H7 (cell line): ENCODE data around the gene DNAJA3. TPM values are rescaled to one million over a fixed set of nuclear protein-coding genes. Genes with fewer than 3 reads are reported as not detected.
"Not testable (repeated sequence)": the region's sequence is repeated elsewhere in the genome, so short reads cannot be mapped to it uniquely, and the experiment has no call there.

Experiments used
- DNase-seq: peaks from one replicate; pipeline ENCODE4 v3.0.0; 2012
- H3K27me3 ChIP-seq: 2 replicates; pipeline ENCODE4 v1.6.0; 2011; ENCODE audit warnings: mild to moderate bottlenecking, low read length; ENCODE audit not compliant: control insufficient read depth, insufficient read depth
- H3K36me3 ChIP-seq: replicated peaks from 2 replicates; pipeline ENCODE4 v1.5.1; 2011; ENCODE audit warnings: low read length; ENCODE audit not compliant: control insufficient read depth, insufficient read depth
- H3K4me3 ChIP-seq: 2 replicates; pipeline ENCODE4 v1.5.1; 2011; ENCODE audit warnings: low read depth, mild to moderate bottlenecking, control low read depth, low read length, moderate library complexity; ENCODE audit not compliant: insufficient read depth
- total RNA-seq: library from RNA; depleted of rRNA; stranded (reverse); fragments of >200 nt; shearing (Covaris generic); gene quantifications from 2 replicates; pipeline ENCODE4 v1.2.3, GENCODE V29; 2014

The DNAJA3 gene
- total RNA-seq, 1 experiment from 2014 or later, result 85.5 TPM

GRCh38 chr16:4393240-4393600, 32.4 kb upstream of the DNAJA3 start:
- no peak for DNase-seq
- Histone ChIP-seq H3K4me3 (no peak overlapping the region), H3K36me3 (peaks cover 1% of the 10 kb centered on the region; the same call in 1 of the 2 replicates), H3K27me3 (no peaks in the 10 kb centered on the region)

GRCh38 chr16:4393850-4394249, 31.8 kb upstream of the DNAJA3 start:
- not testable (repeated sequence) for H3K27me3 ChIP-seq, H3K36me3 ChIP-seq, DNase-seq, H3K4me3 ChIP-seq

- no peaks in the 10 kb centered on the region for H3K27me3 ChIP-seq
- DNase-seq, result no peak
- no peak overlapping the region for H3K4me3 ChIP-seq
- peaks cover 1% of the 10 kb centered on the region; the same call in 1 of the 2 replicates for H3K36me3 ChIP-seq
Measured at GRCh38 chr16:4395055-4395726, 30.5 kb upstream of the DNAJA3 start.

- H3K27me3 ChIP-seq, result no peaks in the 10 kb centered on the region
- peaks cover 1% of the 10 kb centered on the region for H3K36me3 ChIP-seq
- no peak for DNase-seq
- no peak overlapping the region for H3K4me3 ChIP-seq
Measured at GRCh38 chr16:4399001-4399730, 26.5 kb upstream of the DNAJA3 start.

- Histone ChIP-seq H3K27me3 (no peaks in the 10 kb centered on the region), H3K4me3 (no peak overlapping the region), H3K36me3 (no peaks in the 10 kb centered on the region; the same call in none of the 2 replicates)
- no peak for DNase-seq
Measured at GRCh38 chr16:4401094-4401501, 24.6 kb upstream of the DNAJA3 start.

GRCh38 chr16:4401510-4401909, 24.2 kb upstream of the DNAJA3 start:
- Histone ChIP-seq H3K4me3 (no peak overlapping the region), H3K27me3 (no peaks in the 10 kb centered on the region), H3K36me3 (no peaks in the 10 kb centered on the region; the same call in none of the 2 replicates)
- DNase-seq, result no peak

GRCh38 chr16:4402439-4403132, 23.1 kb upstream of the DNAJA3 start:
- peaks cover 2% of the 10 kb centered on the region for H3K36me3 ChIP-seq
- peak; percentile 99 for DNase-seq
- H3K4me3 ChIP-seq, result peak overlapping the region; percentile 20; the same call in 1 of the 2 replicates
- no peaks in the 10 kb centered on the region for H3K27me3 ChIP-seq

- DNase-seq, result peak; percentile 31
- Histone ChIP-seq H3K27me3 (no peaks in the 10 kb centered on the region), H3K4me3 (no peak overlapping the region)
Measured at GRCh38 chr16:4403133-4403949, 22.3 kb upstream of the DNAJA3 start.

GRCh38 chr16:4404247-4404966, 21.3 kb upstream of the DNAJA3 start:
- H3K36me3 ChIP-seq, result peaks cover 2% of the 10 kb centered on the region

More at GRCh38 chr16:4403133-4403949, 22.3 kb upstream of the DNAJA3 start:
- H3K36me3 ChIP-seq, result peaks cover 2% of the 10 kb centered on the region

GRCh38 chr16:4404967-4405696, 20.5 kb upstream of the DNAJA3 start:
- H3K36me3 ChIP-seq, result peaks cover 2% of the 10 kb centered on the region
- no peaks in the 10 kb centered on the region for H3K27me3 ChIP-seq
- DNase-seq, result peak; percentile 75
- no peak overlapping the region for H3K4me3 ChIP-seq

More at GRCh38 chr16:4404247-4404966, 21.3 kb upstream of the DNAJA3 start:
- Histone ChIP-seq H3K4me3 (no peak overlapping the region), H3K27me3 (no peaks in the 10 kb centered on the region)
- DNase-seq, result peak; percentile 96

GRCh38 chr16:4407543-4408322, 17.9 kb upstream of the DNAJA3 start:
- peak; percentile 47 for DNase-seq
- Histone ChIP-seq H3K4me3 (no peak overlapping the region), H3K36me3 (peaks cover 4% of the 10 kb centered on the region), H3K27me3 (no peaks in the 10 kb centered on the region)

- no peak for DNase-seq
- Histone ChIP-seq H3K27me3 (no peaks in the 10 kb centered on the region), H3K36me3 (peaks cover 4% of the 10 kb centered on the region), H3K4me3 (no peak overlapping the region)
Measured at GRCh38 chr16:4408323-4408690, 17.4 kb upstream of the DNAJA3 start.
